ENCODE data around the gene CAMTA1.
A peak's percentile ranks its signal among the peaks of the same experiment; 100 is the strongest.

CAMTA1 gene

DNA sequence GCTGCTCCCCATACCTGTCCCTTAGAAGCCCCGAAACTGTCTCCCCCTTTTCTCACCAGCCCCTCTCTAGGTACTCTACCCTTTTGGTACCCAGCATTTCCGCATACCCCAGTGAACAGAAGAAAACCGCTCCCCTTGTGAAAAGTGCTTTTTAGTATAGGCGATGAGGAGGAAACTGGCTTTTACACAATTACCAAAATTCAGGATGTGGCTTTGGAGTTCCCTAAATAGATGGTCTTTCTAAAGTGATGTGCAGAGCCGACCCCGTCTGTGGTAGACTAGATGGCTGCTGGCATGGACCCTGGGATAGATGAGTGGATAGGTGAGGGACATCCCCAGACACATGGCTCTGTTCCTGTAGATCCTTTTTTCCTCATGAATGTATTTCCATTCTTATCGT is 996.2 kb downstream of the CAMTA1 start:
- Histone ChIP-seq H3K4me1 (ENCODE audit: insufficient read depth, poor library complexity, severe bottlenecking) (no peaks in the 10 kb centered on the region), H3K27me3 (ENCODE audit: insufficient read depth, poor library complexity, severe bottlenecking) (no peaks in the 10 kb centered on the region), H3K9me3 (ENCODE audit: severe bottlenecking) (no peaks in the 10 kb centered on the region), H3K27ac (ENCODE audit: poor library complexity, severe bottlenecking) (no peak overlapping the region), H3K4me3 (ENCODE audit: severe bottlenecking) (no peak overlapping the region), H3K36me3 (ENCODE audit: low read depth) (peaks cover 57% of the 10 kb centered on the region)
- no peak for DNase-seq (ENCODE audit: low spot score)
- TF ChIP-seq, protein P1, sequence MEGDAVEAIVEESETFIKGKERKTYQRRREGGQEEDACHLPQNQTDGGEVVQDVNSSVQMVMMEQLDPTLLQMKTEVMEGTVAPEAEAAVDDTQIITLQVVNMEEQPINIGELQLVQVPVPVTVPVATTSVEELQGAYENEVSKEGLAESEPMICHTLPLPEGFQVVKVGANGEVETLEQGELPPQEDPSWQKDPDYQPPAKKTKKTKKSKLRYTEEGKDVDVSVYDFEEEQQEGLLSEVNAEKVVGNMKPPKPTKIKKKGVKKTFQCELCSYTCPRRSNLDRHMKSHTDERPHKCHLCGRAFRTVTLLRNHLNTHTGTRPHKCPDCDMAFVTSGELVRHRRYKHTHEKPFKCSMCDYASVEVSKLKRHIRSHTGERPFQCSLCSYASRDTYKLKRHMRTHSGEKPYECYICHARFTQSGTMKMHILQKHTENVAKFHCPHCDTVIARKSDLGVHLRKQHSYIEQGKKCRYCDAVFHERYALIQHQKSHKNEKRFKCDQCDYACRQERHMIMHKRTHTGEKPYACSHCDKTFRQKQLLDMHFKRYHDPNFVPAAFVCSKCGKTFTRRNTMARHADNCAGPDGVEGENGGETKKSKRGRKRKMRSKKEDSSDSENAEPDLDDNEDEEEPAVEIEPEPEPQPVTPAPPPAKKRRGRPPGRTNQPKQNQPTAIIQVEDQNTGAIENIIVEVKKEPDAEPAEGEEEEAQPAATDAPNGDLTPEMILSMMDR (IDR thresholded peaks at IDR 0.05; ENCODE audit: poor library complexity, severe bottlenecking), result no peak
- no peak for ATAC-seq (ENCODE audit: low read depth)

DNA sequence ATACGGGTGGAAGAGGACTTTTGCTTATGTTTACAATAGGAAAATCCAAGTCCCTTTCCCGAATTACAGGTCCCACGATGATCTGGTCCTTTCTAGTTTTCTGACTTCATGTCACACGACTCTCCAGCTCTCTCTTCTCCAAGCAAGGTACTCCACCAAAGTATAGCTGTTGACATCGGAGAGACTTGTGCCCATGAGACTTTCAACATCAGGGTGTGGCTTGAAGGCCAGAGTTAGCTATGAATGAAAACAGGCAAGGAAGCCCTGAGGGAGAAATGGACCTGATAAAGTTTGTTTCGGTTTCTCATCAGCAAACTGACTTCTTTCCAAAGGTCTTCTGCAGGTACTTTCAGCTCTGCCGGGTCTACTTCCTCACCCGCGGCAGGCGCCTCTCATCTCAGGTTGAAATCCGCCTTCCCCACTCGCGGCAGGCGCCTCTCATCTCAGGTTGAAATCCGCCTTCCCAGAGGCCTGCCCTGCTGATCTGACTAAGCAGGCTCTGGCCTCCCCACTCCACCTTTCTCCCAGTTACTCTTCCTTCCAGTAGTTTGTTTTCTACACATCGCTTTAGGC is 996.8 kb downstream of the CAMTA1 start:
- DNase-seq (ENCODE audit: low spot score) (no peak), ATAC-seq (ENCODE audit: low read depth) (no peak)
- no peak overlapping the region for H3K4me3 ChIP-seq (ENCODE audit: severe bottlenecking)

DNA sequence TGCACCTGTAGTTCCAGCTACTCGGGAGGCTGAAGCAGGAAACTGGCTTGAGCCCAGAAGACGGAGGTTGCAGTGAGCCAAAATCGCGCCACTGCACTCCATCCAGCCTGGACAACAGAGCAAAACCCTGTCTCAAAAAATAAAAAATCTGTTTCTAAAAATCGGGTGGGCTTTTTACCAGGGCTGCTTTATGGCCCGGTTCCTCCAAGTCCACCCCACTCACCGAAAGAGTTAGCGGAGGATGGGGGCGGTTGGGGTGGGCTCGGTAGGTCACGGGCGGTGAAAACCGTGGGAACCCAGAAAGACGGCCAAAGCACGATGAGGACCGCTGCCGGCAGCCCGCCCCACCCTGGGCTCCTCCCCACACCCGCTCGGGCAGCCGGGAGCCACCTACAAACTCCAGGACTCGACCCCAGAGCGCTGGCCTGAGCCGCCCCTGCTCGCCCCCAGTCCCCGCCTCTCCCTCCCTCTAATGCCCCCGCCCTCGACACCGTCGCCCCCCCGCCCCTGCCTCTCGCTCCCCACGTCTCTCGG is 998.0 kb downstream of the CAMTA1 start:
- H3K27ac ChIP-seq (ENCODE audit: poor library complexity, severe bottlenecking), result peak overlapping the region; percentile 21
- peaks cover 56% of the 10 kb centered on the region for H3K36me3 ChIP-seq (ENCODE audit: low read depth)
- no peaks in the 10 kb centered on the region for H3K4me1 ChIP-seq (ENCODE audit: insufficient read depth, poor library complexity, severe bottlenecking)
- ATAC-seq (ENCODE audit: low read depth) (peak; percentile 63), DNase-seq (ENCODE audit: low spot score) (peak; percentile 76)
- TF ChIP-seq, protein P1 (IDR thresholded peaks at IDR 0.05; ENCODE audit: poor library complexity, severe bottlenecking), result no peak
- no peaks in the 10 kb centered on the region for H3K27me3 ChIP-seq (ENCODE audit: insufficient read depth, poor library complexity, severe bottlenecking)
- no peaks in the 10 kb centered on the region for H3K9me3 ChIP-seq (ENCODE audit: severe bottlenecking)
- H3K4me3 ChIP-seq (ENCODE audit: severe bottlenecking), result peak overlapping the region; percentile 47

More for the DNA sequence above, 996.8 kb downstream of the CAMTA1 start:
- Histone ChIP-seq H3K4me1 (ENCODE audit: insufficient read depth, poor library complexity, severe bottlenecking) (no peaks in the 10 kb centered on the region), H3K36me3 (ENCODE audit: low read depth) (peaks cover 57% of the 10 kb centered on the region), H3K27me3 (ENCODE audit: insufficient read depth, poor library complexity, severe bottlenecking) (no peaks in the 10 kb centered on the region), H3K9me3 (ENCODE audit: severe bottlenecking) (no peaks in the 10 kb centered on the region), H3K27ac (ENCODE audit: poor library complexity, severe bottlenecking) (no peak overlapping the region)
- TF ChIP-seq, protein P1 (IDR thresholded peaks at IDR 0.05; ENCODE audit: poor library complexity, severe bottlenecking), result no peak

DNA sequence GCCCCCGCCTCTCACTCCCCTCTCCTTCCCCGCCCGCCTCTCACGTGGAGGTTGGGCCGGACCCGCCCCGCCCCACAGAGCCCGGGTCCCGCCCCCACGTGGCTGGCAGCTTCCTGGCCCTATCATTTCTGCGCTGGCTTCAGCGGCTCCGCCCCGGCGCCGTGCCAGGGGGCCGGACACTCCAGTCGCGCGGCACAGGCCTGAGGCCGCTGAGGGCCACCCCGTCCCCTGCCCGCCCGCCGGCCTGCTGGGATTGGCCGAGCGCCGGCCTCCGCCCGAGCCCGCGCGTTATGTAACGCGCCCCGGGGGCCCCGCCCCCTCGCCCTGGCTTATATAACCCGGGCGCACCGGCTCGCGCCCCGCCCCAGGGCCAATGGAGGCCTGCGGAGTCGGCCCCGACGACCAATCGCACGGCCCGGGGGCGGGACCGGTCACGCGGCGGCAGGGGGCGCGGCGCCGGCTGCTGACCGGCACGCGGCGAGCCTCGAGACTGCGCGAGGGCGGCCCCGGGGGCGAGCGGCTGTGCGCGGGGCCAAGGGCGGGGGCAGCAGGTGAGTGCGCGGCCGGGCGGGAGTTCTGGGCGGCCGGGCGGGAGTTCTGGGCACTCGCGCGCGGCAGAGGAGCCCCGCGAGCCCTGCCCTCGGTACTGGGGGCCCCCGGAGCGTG is 998.7 kb downstream of the CAMTA1 start, which contains the start of gene PER3:
TSS of gene PER3 (plus strand) at position 466 of the 666 bp plus-strand sequence. CDS start 587 bp downstream, outside the sequence.
- H3K9me3 ChIP-seq (ENCODE audit: severe bottlenecking), result no peaks in the 10 kb centered on the region
- H3K4me3 ChIP-seq (ENCODE audit: severe bottlenecking), result peak within 1 kb of the TSS; percentile 61
- H3K27ac ChIP-seq (ENCODE audit: poor library complexity, severe bottlenecking), result peak within 1 kb of the TSS; percentile 21
- peak; percentile 98 for ATAC-seq (ENCODE audit: low read depth)
- H3K27me3 ChIP-seq (ENCODE audit: insufficient read depth, poor library complexity, severe bottlenecking), result no peaks in the 10 kb centered on the region
- H3K4me1 ChIP-seq (ENCODE audit: insufficient read depth, poor library complexity, severe bottlenecking), result no peaks in the 10 kb centered on the region
- TF ChIP-seq, protein P1 (IDR thresholded peaks at IDR 0.05; ENCODE audit: poor library complexity, severe bottlenecking), result no peak
- H3K36me3 ChIP-seq (ENCODE audit: low read depth), result peaks cover 56% of the 10 kb centered on the region
- DNase-seq (ENCODE audit: low spot score), result peak; percentile 94

Data from RWPE2 (cell line).